Transverse colon (tissue), 4 donors: ENCODE data around the gene COG5. TPM values are rescaled to one million over a fixed set of nuclear protein-coding genes. Genes with fewer than 3 reads are reported as not detected.

Experiments used
- DNase-seq: peaks from one replicate; pipeline ENCODE4 v3.0.0-alpha.2; 2019
- H3K27ac ChIP-seq, 4 donors: fragments of 200-600 bp; sonication (generic); 2 replicates each; pipeline ENCODE4 v1.5.1; 2016 to 2018; ENCODE audit warnings: inconsistent platforms in 4 of 4
- H3K27me3 ChIP-seq: fragments of 200-600 bp; sonication (generic); 2 replicates; pipeline ENCODE4 v1.5.1; 2017; ENCODE audit warnings: inconsistent platforms
- H3K36me3 ChIP-seq, 4 donors: fragments of 200-600 bp; sonication (generic); 2 replicates each; pipeline ENCODE4 v1.5.1; 2017 to 2019; ENCODE audit warnings: inconsistent platforms in 4 of 4
- H3K4me1 ChIP-seq, 4 donors: fragments of 200-600 bp; sonication (generic); 2 replicates each; pipeline ENCODE4 v1.5.1; 2017 to 2020; ENCODE audit warnings: inconsistent platforms in 4 of 4
- H3K4me3 ChIP-seq, 4 donors: fragments of 200-600 bp; sonication (generic); 1 replicate in 1 of 4; 2 replicates in 3 of 4; pipeline versions ENCODE4 v1.5.1 to v1.6.1; 2017 to 2019; ENCODE audit warnings: inconsistent platforms in 4 of 4
- H3K9me3 ChIP-seq, 2 donors: fragments of 200-600 bp; sonication (generic); 2 replicates each; pipeline ENCODE4 v1.5.1; 2017 to 2019; ENCODE audit warnings: inconsistent platforms in 2 of 2
- EP300 ChIP-seq: sonication (generic); formaldehyde crosslinking; IDR thresholded peaks from one replicate; pipeline ENCODE4 v1.6.1; 2017; ENCODE audit warnings: antibody characterized with exemption, low read depth
- POLR2A ChIP-seq: fragments of 450-650 bp; IDR thresholded peaks from one replicate; pipeline ENCODE4 v1.6.1; 2016; ENCODE audit warnings: antibody characterized with exemption, mild to moderate bottlenecking, moderate library complexity
- POLR2AphosphoS5 ChIP-seq, 3 donors: sonication (generic); formaldehyde crosslinking; IDR thresholded peaks; one replicate each; pipeline ENCODE4 v1.6.1; 2016; ENCODE audit warnings: antibody characterized with exemption in 3 of 3
- WGBS, 2 donors: methylation state at CpG; one replicate each; pipeline ENCODE4 v1.1.5; 2018; ENCODE audit warnings: low coverage in 1 of 2; 5-methylcytosine and 5-hydroxymethylcytosine counted together
- in situ Hi-C, 4 donors: fragments of 200-750 bp; cut with MboI; loops; one replicate each; pipeline versions ENCODE4 v1.15.0 to v1.15.1; 2017; ENCODE audit warnings: low sequenced_read_pairs in 3 of 4, low pct_ligation_motif_present in 1 of 4, low pct_unique_long_range_greater_than_20kb in 1 of 4
- intact Hi-C: fragments of 100-400 bp; cut with DNase I; formaldehyde crosslinking; loops from one replicate; pipeline ENCODE4 v1.15.1; 2023; ENCODE audit warnings: low total_unique reads
- total RNA-seq, 4 donors: library from RNA; depleted of rRNA; stranded (reverse); fragments of >200 nt; gene quantifications; one replicate each; pipeline ENCODE4 v1.1.0, GENCODE V29; 2016
- TF ChIP-seq, protein P1 (sequence below), 5 experiments: fragments of 200-600 bp in 3 of 5; fragments of 450-650 bp in 2 of 5; sonication (generic) in 3 of 5; IDR thresholded peaks; 1 replicate in 2 of 5; 2 replicates in 3 of 5; pipeline ENCODE4 v1.5.1; 2016 to 2017; ENCODE audit warnings: antibody characterized with exemption in 5 of 5, inconsistent platforms in 3 of 5, mild to moderate bottlenecking in 2 of 5, moderate library complexity in 1 of 5

Gene COG5
- total RNA-seq, 4 donors from 2014 or later, result 15.7 to 48.2 (median 35.7) TPM

- TF ChIP-seq, protein P1, sequence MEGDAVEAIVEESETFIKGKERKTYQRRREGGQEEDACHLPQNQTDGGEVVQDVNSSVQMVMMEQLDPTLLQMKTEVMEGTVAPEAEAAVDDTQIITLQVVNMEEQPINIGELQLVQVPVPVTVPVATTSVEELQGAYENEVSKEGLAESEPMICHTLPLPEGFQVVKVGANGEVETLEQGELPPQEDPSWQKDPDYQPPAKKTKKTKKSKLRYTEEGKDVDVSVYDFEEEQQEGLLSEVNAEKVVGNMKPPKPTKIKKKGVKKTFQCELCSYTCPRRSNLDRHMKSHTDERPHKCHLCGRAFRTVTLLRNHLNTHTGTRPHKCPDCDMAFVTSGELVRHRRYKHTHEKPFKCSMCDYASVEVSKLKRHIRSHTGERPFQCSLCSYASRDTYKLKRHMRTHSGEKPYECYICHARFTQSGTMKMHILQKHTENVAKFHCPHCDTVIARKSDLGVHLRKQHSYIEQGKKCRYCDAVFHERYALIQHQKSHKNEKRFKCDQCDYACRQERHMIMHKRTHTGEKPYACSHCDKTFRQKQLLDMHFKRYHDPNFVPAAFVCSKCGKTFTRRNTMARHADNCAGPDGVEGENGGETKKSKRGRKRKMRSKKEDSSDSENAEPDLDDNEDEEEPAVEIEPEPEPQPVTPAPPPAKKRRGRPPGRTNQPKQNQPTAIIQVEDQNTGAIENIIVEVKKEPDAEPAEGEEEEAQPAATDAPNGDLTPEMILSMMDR (IDR thresholded peaks at IDR 0.05), result no peak
- Histone ChIP-seq H3K27ac (no peak overlapping the region), H3K9me3 (peaks cover 0 to 12% of the 10 kb centered on the region in 2 donors), H3K4me3 (no peak overlapping the region), H3K27me3 (no peaks in the 10 kb centered on the region), H3K4me1 (no peaks in the 10 kb centered on the region), H3K36me3 (no peaks in the 10 kb centered on the region)
- intact Hi-C loops (no loop called here), in situ Hi-C loops (loop anchor here in 1 of 4 donors (5.0 kb wide), 1 partner anchor 37 kb away; no protein-coding TSS in a partner anchor)
- WGBS, 2 donors, result 90 to 96% methylated on average over 2 to 5 of the region's 5 CpGs
- DNase-seq, result no peak
Measured at GRCh38 chr7:107344799-107345198, 218.9 kb downstream of the COG5 start.

DNA sequence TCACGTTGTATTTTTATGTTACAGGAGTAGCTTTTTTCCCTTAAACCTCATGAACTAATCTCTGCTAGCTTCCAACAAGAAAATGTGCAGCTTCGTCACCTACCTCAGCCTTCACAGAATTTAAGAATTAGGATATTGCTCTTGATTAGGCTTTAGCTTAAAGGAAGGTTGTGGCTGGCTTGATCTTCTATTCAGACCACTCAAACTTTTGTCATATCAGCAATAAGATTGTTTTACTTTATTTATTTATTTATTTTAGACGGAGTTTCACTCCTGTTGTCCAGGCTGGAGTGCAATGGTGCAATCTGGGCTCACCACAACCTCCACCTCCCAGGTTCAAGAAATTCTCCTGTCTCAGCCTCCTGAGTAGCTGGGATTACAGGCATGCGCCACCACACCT is 219.4 kb downstream of the COG5 start:
- no peaks in the 10 kb centered on the region for H3K4me1 ChIP-seq
- no peaks in the 10 kb centered on the region for H3K36me3 ChIP-seq
- in situ Hi-C loops, result loop anchor here in 1 of 4 donors (5.0 kb wide), 1 partner anchor 37 kb away; no protein-coding TSS in a partner anchor
- no peak for DNase-seq
- no peaks in the 10 kb centered on the region for H3K27me3 ChIP-seq
- TF ChIP-seq EP300, result no peak
- no peak for TF ChIP-seq POLR2AphosphoS5 (IDR thresholded peaks at IDR 0.05)
- no peak for TF ChIP-seq POLR2A
- TF ChIP-seq, protein P1 (IDR thresholded peaks at IDR 0.05), result no peak
- 98 to 100% methylated on average over 4 of the region's 4 CpGs for WGBS, 2 donors
- H3K9me3 ChIP-seq, result peaks cover 0 to 12% of the 10 kb centered on the region in 2 donors
- no peak overlapping the region for H3K27ac ChIP-seq
- H3K4me3 ChIP-seq, result no peak overlapping the region
- intact Hi-C loops, result no loop called here

DNA sequence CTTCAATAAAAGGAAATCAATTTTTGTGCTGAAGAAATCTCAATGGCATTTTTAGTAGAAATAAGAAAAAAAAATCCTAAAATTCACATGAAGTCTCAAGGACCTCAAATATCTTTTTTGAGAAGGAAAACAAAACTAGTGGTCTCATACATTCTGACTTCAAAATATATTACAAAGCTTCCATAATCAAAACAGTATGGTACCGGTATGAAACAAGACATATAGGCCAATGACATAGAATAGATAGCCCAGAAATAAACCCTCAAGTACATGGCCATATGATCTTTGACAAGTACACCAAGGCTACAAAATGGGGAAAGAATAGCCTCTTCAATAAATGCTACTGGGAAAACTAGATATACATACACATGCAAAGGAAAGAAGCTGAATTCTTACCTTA is 225.6 kb downstream of the COG5 start:
- peaks cover 6 to 7% of the 10 kb centered on the region in 2 donors for H3K9me3 ChIP-seq
- 97 to 100% methylated on average over 1 of the region's 1 CpG for WGBS, 2 donors
- intact Hi-C loops, result no loop called here

GRCh38 chr7:107332488-107333269 is 231.0 kb downstream of the COG5 start:
- no peaks in the 10 kb centered on the region for H3K36me3 ChIP-seq
- no peak overlapping the region for H3K4me3 ChIP-seq
- DNase-seq, result no peak
- TF ChIP-seq POLR2A, result no peak
- TF ChIP-seq, protein P1 (IDR thresholded peaks at IDR 0.05), result no peak
- no peak for TF ChIP-seq POLR2AphosphoS5 (IDR thresholded peaks at IDR 0.05)
- no peak for TF ChIP-seq EP300
- H3K4me1 ChIP-seq, result no peaks in the 10 kb centered on the region
- in situ Hi-C loops, result no loop called here
- H3K27me3 ChIP-seq, result no peaks in the 10 kb centered on the region
- no peaks in the 10 kb centered on the region for H3K9me3 ChIP-seq
- intact Hi-C loops, result no loop called here
- 57 to 75% methylated on average over 4 of the region's 4 CpGs for WGBS, 2 donors
- no peak overlapping the region for H3K27ac ChIP-seq

More for the DNA sequence above, 225.6 kb downstream of the COG5 start:
- no peaks in the 10 kb centered on the region for H3K4me1 ChIP-seq
- no peak for DNase-seq
- no peak overlapping the region for H3K27ac ChIP-seq
- TF ChIP-seq, protein P1 (IDR thresholded peaks at IDR 0.05), result no peak
- TF ChIP-seq POLR2A, result no peak
- no peak for TF ChIP-seq POLR2AphosphoS5 (IDR thresholded peaks at IDR 0.05)
- no peak for TF ChIP-seq EP300
- no peaks in the 10 kb centered on the region for H3K27me3 ChIP-seq
- H3K36me3 ChIP-seq, result peaks cover 0 to 8% (median 2%) of the 10 kb centered on the region in 4 donors
- no peak overlapping the region for H3K4me3 ChIP-seq
- in situ Hi-C loops, result no loop called here
